GM23338 (cell line): ENCODE results near the gene DNAAF5. TPM values are rescaled to one million over a fixed set of nuclear protein-coding genes. Genes with fewer than 3 reads are reported as not detected.
"Not testable (repeated sequence)": the region's sequence is repeated elsewhere in the genome, so short reads cannot be mapped to it uniquely, and the experiment has no call there.

Experiments used
- ATAC-seq: fragments of 200-7000 bp; cut with Tn5 transposase; 3 replicates; pipeline ENCODE4 v1.9.1; 2020
- DNase-seq: peaks from one replicate; pipeline ENCODE4 v3.0.0-alpha.2; 2015; ENCODE audit warnings: low spot score
- H2AFZ ChIP-seq: fragments of 200-600 bp; sonication (generic); 2 replicates; pipeline ENCODE4 v1.8.0; 2016; ENCODE audit warnings: antibody characterized with exemption, mild to moderate bottlenecking, moderate library complexity
- H3F3A ChIP-seq: fragments of 200-600 bp; sonication (generic); replicated peaks from 2 replicates; pipeline ENCODE4 v1.8.0; 2017; ENCODE audit warnings: antibody characterized with exemption, mixed run types, low read depth
- H3K27ac ChIP-seq: fragments of 200-600 bp; sonication (generic); 2 replicates; pipeline ENCODE4 v1.6.1; 2016; ENCODE audit warnings: low read depth
- H3K27me3 ChIP-seq: fragments of 200-600 bp; sonication (generic); 2 replicates; pipeline ENCODE4 v1.8.0; 2016; ENCODE audit warnings: mild to moderate bottlenecking, mixed run types, moderate library complexity; ENCODE audit not compliant: insufficient read depth
- H3K36me3 ChIP-seq: fragments of 200-600 bp; sonication (generic); 2 replicates; pipeline ENCODE4 v1.8.0; 2016; ENCODE audit warnings: mild to moderate bottlenecking; ENCODE audit not compliant: insufficient read depth
- H3K4me1 ChIP-seq: fragments of 200-600 bp; sonication (generic); 2 replicates; pipeline ENCODE4 v1.8.0; 2016; ENCODE audit warnings: mild to moderate bottlenecking, moderate library complexity; ENCODE audit not compliant: insufficient read depth
- H3K4me2 ChIP-seq: fragments of 200-600 bp; sonication (generic); 2 replicates; pipeline ENCODE4 v1.7.1; 2017; ENCODE audit warnings: mixed run types
- H3K4me3 ChIP-seq: fragments of 200-600 bp; sonication (generic); 2 replicates; pipeline ENCODE4 v1.6.1; 2016; ENCODE audit warnings: mixed run types
- H3K79me2 ChIP-seq: fragments of 200-600 bp; sonication (generic); replicated peaks from 2 replicates; pipeline ENCODE4 v1.8.0; 2017; ENCODE audit warnings: mild to moderate bottlenecking; ENCODE audit not compliant: insufficient read depth
- H3K9me2 ChIP-seq: fragments of 200-600 bp; sonication (generic); 2 replicates; pipeline ENCODE4 v1.8.0; 2017; ENCODE audit not compliant: insufficient read depth
- H4K20me1 ChIP-seq: fragments of 200-600 bp; sonication (generic); replicated peaks from 2 replicates; pipeline ENCODE4 v1.8.0; 2017; ENCODE audit warnings: mild to moderate bottlenecking; ENCODE audit not compliant: insufficient read depth
- H3K27ac Mint-ChIP-seq: 2 replicates; pipeline ENCODE4 v1.8.0; 2020; ENCODE audit warnings: inconsistent platforms, mild to moderate bottlenecking, moderate library complexity, mixed read lengths
- H3K27me3 Mint-ChIP-seq: 3 replicates; pipeline ENCODE4 v1.8.0; 2022; ENCODE audit warnings: low read depth, mild to moderate bottlenecking, moderate library complexity, mixed read lengths, inconsistent platforms; ENCODE audit not compliant: insufficient read depth, poor library complexity
- H3K36me3 Mint-ChIP-seq: 3 replicates; pipeline ENCODE4 v1.8.0; 2021; ENCODE audit warnings: low read depth, mild to moderate bottlenecking, inconsistent platforms, moderate library complexity, mixed read lengths
- H3K4me1 Mint-ChIP-seq: 3 replicates; pipeline ENCODE4 v1.8.0; 2020; ENCODE audit warnings: mild to moderate bottlenecking, inconsistent platforms, mixed read lengths
- H3K4me3 Mint-ChIP-seq: 3 replicates; pipeline ENCODE4 v1.8.0; 2021; ENCODE audit warnings: moderate library complexity, mild to moderate bottlenecking, inconsistent platforms, mixed read lengths
- H3K9me3 Mint-ChIP-seq: 3 replicates; pipeline ENCODE4 v1.8.0; 2020; ENCODE audit warnings: moderate library complexity, mild to moderate bottlenecking, inconsistent platforms, mixed read lengths
- CREB1 ChIP-seq: fragments of 250-450 bp; sonication (Bioruptor Pico); IDR thresholded peaks from 2 replicates; pipeline ENCODE4 v1.5.0; 2020; ENCODE audit warnings: low read depth, mild to moderate bottlenecking, moderate library complexity
- CTCF ChIP-seq, 2 experiments: fragments of 200-600 bp in 1 of 2; sonication (generic) in 1 of 2; conservative IDR thresholded peaks; 2 replicates each; pipeline versions ENCODE4 v1.5.1 to v1.6.1; 2016 to 2017; ENCODE audit warnings: antibody characterized with exemption in 2 of 2, low read depth in 2 of 2, mild to moderate bottlenecking in 2 of 2, moderate library complexity in 1 of 2
- ETS1 ChIP-seq: IDR thresholded peaks from 2 replicates; pipeline ENCODE4 v1.6.1; 2016; ENCODE audit warnings: antibody characterized with exemption
- EZH2 ChIP-seq: fragments of 200-600 bp; sonication (generic); IDR thresholded peaks from one replicate; pipeline ENCODE4 v1.8.0; 2017; ENCODE audit warnings: antibody characterized with exemption, mild to moderate bottlenecking, low read depth; ENCODE audit not compliant: unreplicated experiment
- EZH2phosphoT487 ChIP-seq: fragments of 200-600 bp; sonication (generic); IDR thresholded peaks from one replicate; pipeline ENCODE4 v1.8.1; 2018; ENCODE audit warnings: antibody characterized with exemption; ENCODE audit not compliant: unreplicated experiment
- JUNB ChIP-seq: IDR thresholded peaks from one replicate; pipeline ENCODE4 v1.6.1; 2016; ENCODE audit warnings: antibody characterized with exemption; ENCODE audit not compliant: unreplicated experiment
- NANOG ChIP-seq: IDR thresholded peaks from 2 replicates; pipeline ENCODE4 v1.6.1; 2016; ENCODE audit warnings: antibody characterized with exemption, borderline replicate concordance
- POLR2AphosphoS5 ChIP-seq: IDR thresholded peaks from 2 replicates; pipeline ENCODE4 v1.6.1; 2016; ENCODE audit warnings: antibody characterized with exemption, low read depth
- REST ChIP-seq: IDR thresholded peaks from one replicate; pipeline ENCODE4 v1.6.1; 2018; ENCODE audit warnings: antibody characterized with exemption; ENCODE audit not compliant: unreplicated experiment
- STAT1 ChIP-seq: IDR thresholded peaks from one replicate; pipeline ENCODE4 v1.6.1; 2016; ENCODE audit warnings: antibody characterized with exemption; ENCODE audit not compliant: unreplicated experiment
- ZNF114 ChIP-seq: fragments of 250-450 bp; sonication (Bioruptor Pico); IDR thresholded peaks from 2 replicates; pipeline ENCODE4 v1.5.0; 2020; ENCODE audit warnings: mild to moderate bottlenecking, moderate library complexity
- ZNF331 ChIP-seq: fragments of 250-450 bp; sonication (Bioruptor Pico); IDR thresholded peaks from 2 replicates; pipeline ENCODE4 v1.5.0; 2020; ENCODE audit warnings: low read depth, mild to moderate bottlenecking, moderate library complexity
- polyA plus RNA-seq: library from polyadenylated mRNA; unstranded; fragments of >200 nt; fragmentation: Nextera tagmentation; extraction: Ambion mirVana; gene quantifications from 2 replicates; pipeline ENCODE4 v1.2.1, GENCODE V29; 2016
- total RNA-seq: library from RNA; depleted of rRNA; stranded (reverse); fragments of >200 nt; shearing (Covaris generic); gene quantifications from 2 replicates; pipeline ENCODE4 v1.2.3, GENCODE V29; 2014

DNAAF5 gene
- total and polyA plus RNA-seq, 2 experiments from 2014 or later: 20.4 to 86.7 TPM

- TF ChIP-seq REST (no peak), CREB1 (CRISPR knock-in tag) (no peak), ETS1 (no peak), JUNB (no peak), NANOG (no peak), EZH2phosphoT487 (no peak), CTCF (conservative IDR thresholded peaks at IDR 0.05; ENCODE audit: low read depth in 2 of 2) (no peak), ZNF114 (CRISPR knock-in tag) (no peak), EZH2 (no peak), POLR2AphosphoS5 (no peak), ZNF331 (CRISPR knock-in tag) (no peak), STAT1 (no peak)
These were observed 25.3 kb downstream of the DNAAF5 start (continued) for GRCh38 chr7:751826-752225.

- not testable (repeated sequence) for H3K4me1 ChIP-seq, H3K4me1 Mint-ChIP-seq, H3K9me2 ChIP-seq, DNase-seq, H2AFZ ChIP-seq, H4K20me1 ChIP-seq, H3K27me3 Mint-ChIP-seq, H3K9me3 Mint-ChIP-seq, H3K27ac ChIP-seq, H3K79me2 ChIP-seq, H3F3A ChIP-seq, H3K4me3 ChIP-seq, ATAC-seq, H3K4me3 Mint-ChIP-seq, H3K27ac Mint-ChIP-seq, H3K4me2 ChIP-seq, H3K27me3 ChIP-seq
- 0 out of 2 replicates have a peak, but pooled peaks cover 10% of the 10 kb centered on the region for H3K36me3 ChIP-seq
- peaks cover 58% of the 10 kb centered on the region for H3K36me3 Mint-ChIP-seq
These were observed 25.8 kb downstream of the DNAAF5 start for GRCh38 chr7:752256-752655.
